Endothelial cell of umbilical vein (primary cell): ENCODE data around the gene CAMKMT.

ENCODE experiments used
- CTCF ChIP-seq, 2 donors: IDR thresholded peaks; 1 replicate in 1 of 2; 2 replicates in 1 of 2; pipeline ENCODE4 v1.5.1; 2011; ENCODE audit warnings: low read length in 2 of 2, mild to moderate bottlenecking in 2 of 2, moderate library complexity in 2 of 2, control low read depth in 1 of 2, inconsistent platforms in 1 of 2, low read depth in 1 of 2; ENCODE audit not compliant: insufficient read depth in 1 of 2; ENCODE audit errors: extremely low read depth in 1 of 2
- EZH2 ChIP-seq: IDR thresholded peaks from 2 replicates; pipeline ENCODE4 v1.6.1; 2012; ENCODE audit warnings: borderline replicate concordance, low read depth, mild to moderate bottlenecking, moderate library complexity, low read length, inconsistent platforms; ENCODE audit not compliant: severe bottlenecking
- FOS ChIP-seq: IDR thresholded peaks from 2 replicates; pipeline ENCODE4 v1.6.1; 2011; ENCODE audit warnings: mild to moderate bottlenecking, low read length, moderate library complexity, borderline replicate concordance; ENCODE audit not compliant: insufficient read depth
- GATA2 ChIP-seq: IDR thresholded peaks from 2 replicates; pipeline ENCODE4 v1.7.0; 2011; ENCODE audit warnings: low read depth, mild to moderate bottlenecking, moderate library complexity, mixed read lengths, low read length; ENCODE audit not compliant: insufficient read length, insufficient read depth
- JUN ChIP-seq: IDR thresholded peaks from 2 replicates; pipeline ENCODE4 v1.6.1; 2011; ENCODE audit warnings: borderline replicate concordance, low read depth; ENCODE audit not compliant: insufficient read length, insufficient read depth
- MYC ChIP-seq: IDR thresholded peaks from one replicate; pipeline ENCODE4 v1.6.1; 2011; ENCODE audit warnings: mild to moderate bottlenecking, low read depth, low read length
- POLR2A ChIP-seq: IDR thresholded peaks from 2 replicates; pipeline ENCODE4 v1.6.1; 2012; ENCODE audit warnings: low read depth, mild to moderate bottlenecking, control low read depth, low read length
- POLR2AphosphoS5 ChIP-seq: IDR thresholded peaks from 2 replicates; pipeline ENCODE4 v1.6.1; 2012; ENCODE audit warnings: low read depth, mild to moderate bottlenecking, control low read depth, low read length, moderate library complexity; ENCODE audit not compliant: insufficient read depth

GRCh38 chr2:44582363-44583008 lies 220.7 kb downstream of the CAMKMT start:
- TF ChIP-seq CTCF (IDR thresholded peaks at IDR 0.05; ENCODE audit: extremely low read depth in 1 of 2, insufficient read depth in 1 of 2, low read depth in 1 of 2, low read length in 2 of 2) (no peak), MYC (no peak), POLR2A (no peak), EZH2 (no peak), FOS (no peak), GATA2 (no peak), POLR2AphosphoS5 (no peak), JUN (no peak)
